ENCODE results near the gene TFAP2C. TPM values are rescaled to one million over a fixed set of nuclear protein-coding genes. Genes with fewer than 3 reads are reported as not detected.
A peak's percentile ranks its signal among the peaks of the same experiment; 100 is the strongest.

The TFAP2C gene
- total RNA-seq (under 1 TPM in 1 of 2 donors, not detected in 1; under 0.01 TPM), polyA plus RNA-seq (not detected)

DNA sequence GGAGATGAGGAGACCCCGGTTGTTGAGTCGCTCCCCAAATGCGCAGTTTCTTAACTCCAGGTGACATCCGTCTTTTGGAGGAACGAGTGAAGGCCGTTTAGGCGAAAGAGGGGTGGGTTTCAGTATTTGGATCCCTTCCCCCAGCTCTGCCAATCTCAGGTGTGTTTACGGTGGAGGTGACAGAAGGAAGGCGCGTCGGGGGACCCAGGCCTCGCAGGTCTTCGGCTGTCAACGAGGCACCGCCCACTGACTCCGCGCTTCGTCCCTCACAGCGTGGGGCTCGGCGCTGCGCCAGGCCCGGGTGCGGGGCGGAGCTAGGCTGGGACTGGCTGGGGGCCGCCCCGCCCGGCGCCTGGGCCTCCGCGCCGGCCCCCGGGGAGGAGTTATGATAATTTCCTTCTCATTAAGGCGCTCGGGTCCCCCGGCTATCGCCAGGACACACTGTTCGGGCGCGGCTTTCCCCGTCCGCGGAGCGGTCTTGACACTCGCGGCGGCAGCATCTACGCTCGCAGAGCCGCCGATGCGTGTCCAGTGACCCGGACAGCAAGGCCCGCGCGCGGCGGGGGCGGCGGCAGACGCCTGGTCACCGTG is at the start of gene TFAP2C:
TFAP2C (plus strand) TSS at position 434 of the 591 bp plus-strand sequence. CDS start 239 bp downstream, outside the sequence.
- H3K27ac ChIP-seq (ENCODE audit: low read depth in 1 of 2, low read length in 2 of 2) = no peak within 1 kb of the TSS
- WGBS = 3% methylated on average over 62 of the region's 62 CpGs

More for the DNA sequence above, at the start of gene TFAP2C:
- Histone ChIP-seq H3K27me3 (ENCODE audit: control insufficient read depth in 4 of 4, insufficient read depth in 4 of 4, low read length in 3 of 4) (peaks cover 7 to 37% (median 22%) of the 10 kb centered on the region in 4 donors), H3K4me1 (ENCODE audit: control insufficient read depth in 4 of 4, insufficient read depth in 4 of 4, low read length in 3 of 4) (peaks cover 13 to 30% (median 19%) of the 10 kb centered on the region in 4 donors), H3K9ac (ENCODE audit: low read depth in 1 of 2, low read length in 2 of 2) (no peak within 1 kb of the TSS), H3K4me3 (ENCODE audit: low read depth in 1 of 3, low read length in 3 of 3) (peak within 1 kb of the TSS in 1 of 3 donors; percentile 34), H3K9me3 (ENCODE audit: control insufficient read depth in 4 of 4, low read length in 3 of 4) (no peaks in the 10 kb centered on the region), H3K36me3 (ENCODE audit: control insufficient read depth in 4 of 4, insufficient read depth in 3 of 4, low read depth in 1 of 4, low read length in 3 of 4) (no peaks in the 10 kb centered on the region)
- peak; percentile 44 for DNase-seq (ENCODE audit: low spot score)
- TF ChIP-seq, protein P1, sequence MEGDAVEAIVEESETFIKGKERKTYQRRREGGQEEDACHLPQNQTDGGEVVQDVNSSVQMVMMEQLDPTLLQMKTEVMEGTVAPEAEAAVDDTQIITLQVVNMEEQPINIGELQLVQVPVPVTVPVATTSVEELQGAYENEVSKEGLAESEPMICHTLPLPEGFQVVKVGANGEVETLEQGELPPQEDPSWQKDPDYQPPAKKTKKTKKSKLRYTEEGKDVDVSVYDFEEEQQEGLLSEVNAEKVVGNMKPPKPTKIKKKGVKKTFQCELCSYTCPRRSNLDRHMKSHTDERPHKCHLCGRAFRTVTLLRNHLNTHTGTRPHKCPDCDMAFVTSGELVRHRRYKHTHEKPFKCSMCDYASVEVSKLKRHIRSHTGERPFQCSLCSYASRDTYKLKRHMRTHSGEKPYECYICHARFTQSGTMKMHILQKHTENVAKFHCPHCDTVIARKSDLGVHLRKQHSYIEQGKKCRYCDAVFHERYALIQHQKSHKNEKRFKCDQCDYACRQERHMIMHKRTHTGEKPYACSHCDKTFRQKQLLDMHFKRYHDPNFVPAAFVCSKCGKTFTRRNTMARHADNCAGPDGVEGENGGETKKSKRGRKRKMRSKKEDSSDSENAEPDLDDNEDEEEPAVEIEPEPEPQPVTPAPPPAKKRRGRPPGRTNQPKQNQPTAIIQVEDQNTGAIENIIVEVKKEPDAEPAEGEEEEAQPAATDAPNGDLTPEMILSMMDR (IDR thresholded peaks at IDR 0.05; ENCODE audit: low read depth, low read length, missing input control) = no peak
- TF ChIP-seq YY1 (IDR thresholded peaks at IDR 0.05) = no peak
- TF ChIP-seq TAF1 (conservative IDR thresholded peaks at IDR 0.05) = no peak
- TF ChIP-seq, protein P2, sequence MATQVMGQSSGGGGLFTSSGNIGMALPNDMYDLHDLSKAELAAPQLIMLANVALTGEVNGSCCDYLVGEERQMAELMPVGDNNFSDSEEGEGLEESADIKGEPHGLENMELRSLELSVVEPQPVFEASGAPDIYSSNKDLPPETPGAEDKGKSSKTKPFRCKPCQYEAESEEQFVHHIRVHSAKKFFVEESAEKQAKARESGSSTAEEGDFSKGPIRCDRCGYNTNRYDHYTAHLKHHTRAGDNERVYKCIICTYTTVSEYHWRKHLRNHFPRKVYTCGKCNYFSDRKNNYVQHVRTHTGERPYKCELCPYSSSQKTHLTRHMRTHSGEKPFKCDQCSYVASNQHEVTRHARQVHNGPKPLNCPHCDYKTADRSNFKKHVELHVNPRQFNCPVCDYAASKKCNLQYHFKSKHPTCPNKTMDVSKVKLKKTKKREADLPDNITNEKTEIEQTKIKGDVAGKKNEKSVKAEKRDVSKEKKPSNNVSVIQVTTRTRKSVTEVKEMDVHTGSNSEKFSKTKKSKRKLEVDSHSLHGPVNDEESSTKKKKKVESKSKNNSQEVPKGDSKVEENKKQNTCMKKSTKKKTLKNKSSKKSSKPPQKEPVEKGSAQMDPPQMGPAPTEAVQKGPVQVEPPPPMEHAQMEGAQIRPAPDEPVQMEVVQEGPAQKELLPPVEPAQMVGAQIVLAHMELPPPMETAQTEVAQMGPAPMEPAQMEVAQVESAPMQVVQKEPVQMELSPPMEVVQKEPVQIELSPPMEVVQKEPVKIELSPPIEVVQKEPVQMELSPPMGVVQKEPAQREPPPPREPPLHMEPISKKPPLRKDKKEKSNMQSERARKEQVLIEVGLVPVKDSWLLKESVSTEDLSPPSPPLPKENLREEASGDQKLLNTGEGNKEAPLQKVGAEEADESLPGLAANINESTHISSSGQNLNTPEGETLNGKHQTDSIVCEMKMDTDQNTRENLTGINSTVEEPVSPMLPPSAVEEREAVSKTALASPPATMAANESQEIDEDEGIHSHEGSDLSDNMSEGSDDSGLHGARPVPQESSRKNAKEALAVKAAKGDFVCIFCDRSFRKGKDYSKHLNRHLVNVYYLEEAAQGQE (IDR thresholded peaks at IDR 0.05) = no peak
- TF ChIP-seq, protein P3, sequence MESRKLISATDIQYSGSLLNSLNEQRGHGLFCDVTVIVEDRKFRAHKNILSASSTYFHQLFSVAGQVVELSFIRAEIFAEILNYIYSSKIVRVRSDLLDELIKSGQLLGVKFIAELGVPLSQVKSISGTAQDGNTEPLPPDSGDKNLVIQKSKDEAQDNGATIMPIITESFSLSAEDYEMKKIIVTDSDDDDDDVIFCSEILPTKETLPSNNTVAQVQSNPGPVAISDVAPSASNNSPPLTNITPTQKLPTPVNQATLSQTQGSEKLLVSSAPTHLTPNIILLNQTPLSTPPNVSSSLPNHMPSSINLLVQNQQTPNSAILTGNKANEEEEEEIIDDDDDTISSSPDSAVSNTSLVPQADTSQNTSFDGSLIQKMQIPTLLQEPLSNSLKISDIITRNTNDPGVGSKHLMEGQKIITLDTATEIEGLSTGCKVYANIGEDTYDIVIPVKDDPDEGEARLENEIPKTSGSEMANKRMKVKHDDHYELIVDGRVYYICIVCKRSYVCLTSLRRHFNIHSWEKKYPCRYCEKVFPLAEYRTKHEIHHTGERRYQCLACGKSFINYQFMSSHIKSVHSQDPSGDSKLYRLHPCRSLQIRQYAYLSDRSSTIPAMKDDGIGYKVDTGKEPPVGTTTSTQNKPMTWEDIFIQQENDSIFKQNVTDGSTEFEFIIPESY (IDR thresholded peaks at IDR 0.05) = no peak
- no peak for TF ChIP-seq FOXA1 (IDR thresholded peaks at IDR 0.05)
- no peak for TF ChIP-seq HNF4G (IDR thresholded peaks at IDR 0.05)
- TF ChIP-seq RXRA (IDR thresholded peaks at IDR 0.05) = no peak
- no peak for TF ChIP-seq EGR1 (IDR thresholded peaks at IDR 0.05; ENCODE audit: low read depth in 2 of 2)
- TF ChIP-seq, protein P4, sequence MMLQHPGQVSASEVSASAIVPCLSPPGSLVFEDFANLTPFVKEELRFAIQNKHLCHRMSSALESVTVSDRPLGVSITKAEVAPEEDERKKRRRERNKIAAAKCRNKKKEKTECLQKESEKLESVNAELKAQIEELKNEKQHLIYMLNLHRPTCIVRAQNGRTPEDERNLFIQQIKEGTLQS (IDR thresholded peaks at IDR 0.05) = no peak
- TF ChIP-seq, protein P5, sequence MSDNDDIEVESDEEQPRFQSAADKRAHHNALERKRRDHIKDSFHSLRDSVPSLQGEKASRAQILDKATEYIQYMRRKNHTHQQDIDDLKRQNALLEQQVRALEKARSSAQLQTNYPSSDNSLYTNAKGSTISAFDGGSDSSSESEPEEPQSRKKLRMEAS (IDR thresholded peaks at IDR 0.05) = no peak
- no peak for TF ChIP-seq SP1 (IDR thresholded peaks at IDR 0.05)
- no peak for TF ChIP-seq FOXA2 (IDR thresholded peaks at IDR 0.05)
- TF ChIP-seq NR2F2 (IDR thresholded peaks at IDR 0.05) = no peak
- TF ChIP-seq HNF4A (conservative IDR thresholded peaks at IDR 0.05) = no peak
